ENCODE data around the gene LIPN.
"Not testable (repeated sequence)": the region's sequence is repeated elsewhere in the genome, so short reads cannot be mapped to it uniquely, and the experiment has no call there.

Gene LIPN

GRCh38 chr10:88759366-88760101 is at the start of gene LIPN:
Gene LIPN (plus strand): TSS chr10:88760020. CDS start chr10:88761406, 1,386 bp downstream.
- no peak for DNase-seq (ENCODE audit: low read depth in 2 of 2)

- DNase-seq (ENCODE audit: low read depth in 2 of 2): no peak
These were observed 44.3 kb upstream of the LIPN start for GRCh38 chr10:88715517-88715916.

- no peak for DNase-seq (ENCODE audit: low read depth in 2 of 2)
These were observed 38.4 kb upstream of the LIPN start for GRCh38 chr10:88721392-88721791.

- no peak for DNase-seq (ENCODE audit: low read depth in 2 of 2)
These were observed 34.0 kb upstream of the LIPN start for GRCh38 chr10:88725798-88726197.

- no peak for DNase-seq (ENCODE audit: low read depth in 2 of 2)
These were observed 31.6 kb upstream of the LIPN start for GRCh38 chr10:88728107-88728763.

- DNase-seq (ENCODE audit: low read depth in 2 of 2): no peak
These were observed 29.0 kb upstream of the LIPN start for GRCh38 chr10:88730864-88731263.

- no peak for DNase-seq (ENCODE audit: low read depth in 2 of 2)
These were observed 28.5 kb upstream of the LIPN start for GRCh38 chr10:88731296-88731695.

- no peak for DNase-seq (ENCODE audit: low read depth in 2 of 2)
These were observed 26.6 kb upstream of the LIPN start for GRCh38 chr10:88733215-88733614.

GRCh38 chr10:88735661-88736060 is 24.2 kb upstream of the LIPN start:
- no peak for DNase-seq (ENCODE audit: low read depth in 2 of 2)

- DNase-seq (ENCODE audit: low read depth in 2 of 2): not testable (repeated sequence)
These were observed 17.9 kb upstream of the LIPN start for GRCh38 chr10:88741921-88742320.

- DNase-seq (ENCODE audit: low read depth in 2 of 2): no peak
These were observed 17.4 kb upstream of the LIPN start for GRCh38 chr10:88742448-88742847.

GRCh38 chr10:88744002-88744401 is 15.8 kb upstream of the LIPN start:
- DNase-seq (ENCODE audit: low read depth in 2 of 2): no peak

GRCh38 chr10:88745633-88746032 is 14.2 kb upstream of the LIPN start:
- no peak for DNase-seq (ENCODE audit: low read depth in 2 of 2)

GRCh38 chr10:88754287-88754686 is 5.5 kb upstream of the LIPN start:
- DNase-seq (ENCODE audit: low read depth in 2 of 2): no peak

- no peak for DNase-seq (ENCODE audit: low read depth in 2 of 2)
These were observed 4.1 kb upstream of the LIPN start for GRCh38 chr10:88755753-88756152.

GRCh38 chr10:88756660-88757059 is 3.2 kb upstream of the LIPN start:
- no peak for DNase-seq (ENCODE audit: low read depth in 2 of 2)

GRCh38 chr10:88762906-88763305 is 3.1 kb downstream of the LIPN start:
- no peak for DNase-seq (ENCODE audit: low read depth in 2 of 2)

- no peak for DNase-seq (ENCODE audit: low read depth in 2 of 2)
These were observed 3.6 kb downstream of the LIPN start for GRCh38 chr10:88763441-88763840.

- no peak for DNase-seq (ENCODE audit: low read depth in 2 of 2)
These were observed 4.3 kb downstream of the LIPN start for GRCh38 chr10:88764110-88764509.

GRCh38 chr10:88765816-88766215 is 6.0 kb downstream of the LIPN start:
- no peak for DNase-seq (ENCODE audit: low read depth in 2 of 2)

GRCh38 chr10:88769384-88769783 is 9.6 kb downstream of the LIPN start:
- DNase-seq (ENCODE audit: low read depth in 2 of 2): no peak

- no peak for DNase-seq (ENCODE audit: low read depth in 2 of 2)
These were observed 21.4 kb downstream of the LIPN start for GRCh38 chr10:88781206-88781605.

GRCh38 chr10:88782222-88782621 is 22.4 kb downstream of the LIPN start:
- no peak for DNase-seq (ENCODE audit: low read depth in 2 of 2)

GRCh38 chr10:88783724-88784123 is 23.9 kb downstream of the LIPN start:
- DNase-seq (ENCODE audit: low read depth in 2 of 2): no peak
